Measurements from ENCODE around the gene SLC43A1.

The SLC43A1 gene

DNA sequence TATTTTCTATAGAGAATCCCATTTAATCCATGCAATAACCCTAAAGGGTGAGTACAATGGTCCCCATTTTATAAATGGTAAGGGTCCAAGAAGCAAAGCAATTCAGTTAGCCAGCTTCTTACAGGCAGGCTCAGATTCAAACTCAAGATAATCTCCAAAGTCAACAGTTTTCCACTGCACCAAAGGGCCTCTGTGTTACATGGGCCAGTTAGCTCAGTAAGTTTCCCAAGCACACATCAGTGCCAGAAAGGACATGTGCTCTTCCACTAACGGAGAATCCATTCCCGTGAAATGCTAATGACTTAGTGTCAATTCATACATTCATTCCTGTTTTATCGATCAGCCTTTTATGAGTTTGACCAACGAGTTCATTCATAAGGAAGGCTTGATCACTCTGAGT is 11.0 kb downstream of the SLC43A1 start:
- Histone ChIP-seq H3K27me3 (replicated peaks) (no peaks in the 10 kb centered on the region), H3K36me3 (replicated peaks) (no peaks in the 10 kb centered on the region), H3K27ac (no peak overlapping the region), H3K4me3 (ENCODE audit: low read depth, low read length) (no peak overlapping the region)
- in situ Hi-C loops (cut with HindIII; ENCODE audit: low pct_ligation_motif_present, low sequenced_read_pairs) = no loop called here
- TF ChIP-seq, protein P1, sequence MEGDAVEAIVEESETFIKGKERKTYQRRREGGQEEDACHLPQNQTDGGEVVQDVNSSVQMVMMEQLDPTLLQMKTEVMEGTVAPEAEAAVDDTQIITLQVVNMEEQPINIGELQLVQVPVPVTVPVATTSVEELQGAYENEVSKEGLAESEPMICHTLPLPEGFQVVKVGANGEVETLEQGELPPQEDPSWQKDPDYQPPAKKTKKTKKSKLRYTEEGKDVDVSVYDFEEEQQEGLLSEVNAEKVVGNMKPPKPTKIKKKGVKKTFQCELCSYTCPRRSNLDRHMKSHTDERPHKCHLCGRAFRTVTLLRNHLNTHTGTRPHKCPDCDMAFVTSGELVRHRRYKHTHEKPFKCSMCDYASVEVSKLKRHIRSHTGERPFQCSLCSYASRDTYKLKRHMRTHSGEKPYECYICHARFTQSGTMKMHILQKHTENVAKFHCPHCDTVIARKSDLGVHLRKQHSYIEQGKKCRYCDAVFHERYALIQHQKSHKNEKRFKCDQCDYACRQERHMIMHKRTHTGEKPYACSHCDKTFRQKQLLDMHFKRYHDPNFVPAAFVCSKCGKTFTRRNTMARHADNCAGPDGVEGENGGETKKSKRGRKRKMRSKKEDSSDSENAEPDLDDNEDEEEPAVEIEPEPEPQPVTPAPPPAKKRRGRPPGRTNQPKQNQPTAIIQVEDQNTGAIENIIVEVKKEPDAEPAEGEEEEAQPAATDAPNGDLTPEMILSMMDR (IDR thresholded peaks at IDR 0.05; ENCODE audit: low read depth, low read length, missing control alignments) = no peak
- DNase-seq = no peak

DNA sequence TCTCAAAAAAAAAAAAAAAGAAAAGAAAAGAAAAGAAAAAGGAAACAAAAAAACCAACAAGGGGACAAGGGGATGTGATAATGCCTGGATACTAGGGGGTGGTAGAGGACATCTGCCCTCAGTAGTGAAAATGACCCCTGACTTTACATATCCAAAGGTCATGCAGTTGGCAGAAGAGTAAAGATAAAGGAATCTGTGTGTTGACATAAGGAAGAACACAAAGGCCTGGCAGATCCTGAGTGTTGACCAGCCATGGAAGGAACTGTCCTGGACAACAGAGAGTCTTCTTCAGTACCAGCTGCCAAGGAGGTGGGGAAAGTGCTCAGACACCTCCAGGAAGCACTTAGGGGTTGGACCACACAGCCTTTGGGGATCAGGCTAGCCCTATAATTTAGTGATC is 12.6 kb downstream of the SLC43A1 start:
- TF ChIP-seq, protein P1 (IDR thresholded peaks at IDR 0.05; ENCODE audit: low read depth, low read length, missing control alignments) = no peak
- H3K27ac ChIP-seq = no peak overlapping the region
- no peak for DNase-seq
- no peak overlapping the region for H3K4me3 ChIP-seq (ENCODE audit: low read depth, low read length)
- in situ Hi-C loops (cut with HindIII; ENCODE audit: low pct_ligation_motif_present, low sequenced_read_pairs) = no loop called here
- no peaks in the 10 kb centered on the region for H3K36me3 ChIP-seq (replicated peaks)
- H3K27me3 ChIP-seq (replicated peaks) = no peaks in the 10 kb centered on the region

DNA sequence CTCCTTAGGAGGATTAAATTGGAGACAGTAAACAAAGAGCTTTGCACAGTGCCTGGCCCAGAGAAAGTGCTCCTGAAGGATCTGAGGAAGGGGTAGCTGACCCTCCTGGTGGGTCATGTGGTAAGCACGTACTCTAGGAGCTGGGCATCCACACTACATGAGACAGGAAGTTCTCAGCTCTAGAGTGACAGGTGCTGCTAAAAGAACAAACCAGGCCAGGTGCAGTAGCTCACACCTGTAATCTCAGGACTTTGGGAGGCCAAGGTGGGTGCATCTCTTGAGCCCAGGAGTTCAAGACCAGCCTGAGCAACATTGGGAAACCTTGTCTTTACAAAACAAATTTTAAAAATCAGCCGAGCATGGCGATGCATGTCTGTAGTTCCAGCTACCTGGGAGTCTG is 13.1 kb downstream of the SLC43A1 start:
- no peaks in the 10 kb centered on the region for H3K36me3 ChIP-seq (replicated peaks)
- no peaks in the 10 kb centered on the region for H3K27me3 ChIP-seq (replicated peaks)
- H3K4me3 ChIP-seq (ENCODE audit: low read depth, low read length) = no peak overlapping the region
- no peak overlapping the region for H3K27ac ChIP-seq
- in situ Hi-C loops (cut with HindIII; ENCODE audit: low pct_ligation_motif_present, low sequenced_read_pairs) = no loop called here
- DNase-seq = no peak
- TF ChIP-seq, protein P1 (IDR thresholded peaks at IDR 0.05; ENCODE audit: low read depth, low read length, missing control alignments) = no peak

DNA sequence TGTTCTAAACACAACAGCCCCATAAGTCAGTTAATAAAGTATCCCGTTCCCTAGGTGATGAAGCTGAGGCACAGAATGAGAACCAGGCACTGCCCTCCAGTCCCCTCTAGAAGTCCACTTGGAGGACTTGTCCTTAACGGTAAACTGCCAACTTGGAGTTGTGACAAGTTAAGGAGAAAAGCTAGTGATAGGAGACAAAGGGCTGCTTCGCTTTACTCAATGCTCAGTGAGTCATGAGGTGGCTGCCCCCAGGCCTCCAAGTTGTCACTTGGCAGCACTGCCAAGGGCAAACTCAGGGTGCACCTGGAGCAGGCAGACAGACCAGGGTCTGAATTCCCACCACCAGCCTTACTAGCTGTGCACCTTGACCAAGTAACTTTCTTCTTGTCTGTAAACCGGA is 13.5 kb downstream of the SLC43A1 start:
- TF ChIP-seq, protein P1 (IDR thresholded peaks at IDR 0.05; ENCODE audit: low read depth, low read length, missing control alignments) = no peak
- Histone ChIP-seq H3K27ac (no peak overlapping the region), H3K36me3 (replicated peaks) (no peaks in the 10 kb centered on the region), H3K27me3 (replicated peaks) (no peaks in the 10 kb centered on the region), H3K4me3 (ENCODE audit: low read depth, low read length) (no peak overlapping the region)
- DNase-seq = no peak
- in situ Hi-C loops (cut with HindIII; ENCODE audit: low pct_ligation_motif_present, low sequenced_read_pairs) = no loop called here

DNA sequence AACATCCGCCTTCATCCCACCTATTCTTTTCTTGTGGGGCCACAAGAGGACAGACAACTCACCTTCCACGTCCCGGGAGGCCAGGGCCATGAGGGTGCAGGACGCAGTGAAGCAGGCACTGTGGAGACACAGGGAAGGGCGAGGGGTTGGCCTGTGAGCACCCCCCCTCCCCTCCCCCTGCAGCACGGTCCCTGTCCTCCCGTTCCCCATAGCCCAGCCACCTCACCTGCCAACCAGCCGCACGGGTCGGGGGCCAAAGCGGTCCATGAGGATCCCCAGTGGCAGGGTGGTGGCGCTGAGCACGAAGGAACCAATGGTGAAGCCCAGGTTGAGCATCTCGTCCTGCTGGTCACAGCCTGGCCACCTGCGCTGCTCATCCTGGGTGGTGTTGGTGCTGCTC is 14.6 kb downstream of the SLC43A1 start:
- in situ Hi-C loops (cut with HindIII; ENCODE audit: low pct_ligation_motif_present, low sequenced_read_pairs) = no loop called here

DNA sequence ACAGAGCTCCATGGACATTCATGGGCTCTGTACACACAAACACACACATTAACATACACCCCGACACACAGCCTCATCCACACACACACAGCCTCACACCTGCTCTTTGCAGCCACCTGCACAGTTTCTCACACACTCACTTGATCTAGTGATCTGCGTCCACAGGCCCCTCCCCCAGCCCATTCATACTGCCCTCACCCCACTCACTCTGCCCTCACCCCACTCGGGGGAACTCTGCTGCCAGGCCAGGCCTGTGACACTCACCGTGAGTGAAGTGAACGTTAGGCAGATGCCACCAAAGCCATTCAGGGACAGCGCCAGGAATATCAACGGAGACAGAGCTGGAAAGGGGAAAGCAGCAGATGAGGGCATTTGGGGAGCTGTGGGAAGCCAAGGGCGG is 15.0 kb downstream of the SLC43A1 start:
- no peaks in the 10 kb centered on the region for H3K36me3 ChIP-seq (replicated peaks)
- H3K27me3 ChIP-seq (replicated peaks) = no peaks in the 10 kb centered on the region
- DNase-seq = no peak
- no peak overlapping the region for H3K4me3 ChIP-seq (ENCODE audit: low read depth, low read length)
- in situ Hi-C loops (cut with HindIII; ENCODE audit: low pct_ligation_motif_present, low sequenced_read_pairs) = no loop called here
- TF ChIP-seq, protein P1 (IDR thresholded peaks at IDR 0.05; ENCODE audit: low read depth, low read length, missing control alignments) = no peak
- H3K27ac ChIP-seq = no peak overlapping the region

More for the DNA sequence above, 14.6 kb downstream of the SLC43A1 start:
- Histone ChIP-seq H3K4me3 (ENCODE audit: low read depth, low read length) (no peak overlapping the region), H3K27me3 (replicated peaks) (no peaks in the 10 kb centered on the region), H3K27ac (no peak overlapping the region), H3K36me3 (replicated peaks) (no peaks in the 10 kb centered on the region)
- TF ChIP-seq, protein P1 (IDR thresholded peaks at IDR 0.05; ENCODE audit: low read depth, low read length, missing control alignments) = no peak
- DNase-seq = no peak
